H9 (cell line): ENCODE data around the gene UNC79. TPM values are rescaled to one million over a fixed set of nuclear protein-coding genes. Genes with fewer than 3 reads are reported as not detected.

Source experiments
- DNase-seq: peaks from one replicate; pipeline ENCODE4 v3.0.0-alpha.2; 2017
- H2AFZ ChIP-seq: one replicate; pipeline ENCODE4 v1.6.1; 2013; ENCODE audit warnings: mild to moderate bottlenecking, low read length, control low read depth, moderate library complexity
- H2AK5ac ChIP-seq: 2 replicates; pipeline ENCODE4 v1.6.1; 2013; ENCODE audit warnings: low read length, control low read depth, mixed read lengths; ENCODE audit not compliant: insufficient read length
- H2BK120ac ChIP-seq: one replicate; pipeline ENCODE4 v1.6.1; 2013; ENCODE audit warnings: low read depth, mild to moderate bottlenecking, low read length, control low read depth, inconsistent platforms; ENCODE audit not compliant: poor library complexity, severe bottlenecking
- H2BK12ac ChIP-seq: 2 replicates; pipeline ENCODE4 v1.6.1; 2013; ENCODE audit warnings: low read length, control low read depth, mixed read lengths, low read depth; ENCODE audit not compliant: insufficient read length
- H2BK15ac ChIP-seq: 2 replicates; pipeline ENCODE4 v1.6.1; 2013; ENCODE audit warnings: low read depth, low read length, control low read depth
- H2BK20ac ChIP-seq: one replicate; pipeline ENCODE4 v1.6.1; 2013; ENCODE audit warnings: low read depth, mild to moderate bottlenecking, low read length, control low read depth, inconsistent platforms; ENCODE audit not compliant: poor library complexity, severe bottlenecking
- H2BK5ac ChIP-seq: 2 replicates; pipeline ENCODE4 v1.6.1; 2013; ENCODE audit warnings: low read length, control low read depth, mixed read lengths; ENCODE audit not compliant: insufficient read length
- H3K14ac ChIP-seq: 2 replicates; pipeline ENCODE4 v1.6.1; 2013; ENCODE audit warnings: low read length, control low read depth; ENCODE audit not compliant: insufficient read depth
- H3K18ac ChIP-seq: 2 replicates; pipeline ENCODE4 v1.6.1; 2013; ENCODE audit warnings: low read depth, mild to moderate bottlenecking, mixed read lengths, low read length, control low read depth; ENCODE audit not compliant: insufficient read length
- H3K23ac ChIP-seq: 2 replicates; pipeline ENCODE4 v1.6.1; 2013; ENCODE audit warnings: low read length, control low read depth, mixed read lengths, low read depth; ENCODE audit not compliant: insufficient read length
- H3K23me2 ChIP-seq: 2 replicates; pipeline ENCODE4 v1.6.1; 2013; ENCODE audit warnings: low read depth, mild to moderate bottlenecking, mixed read lengths, low read length, control low read depth; ENCODE audit not compliant: insufficient read length, poor library complexity, severe bottlenecking
- H3K27ac ChIP-seq: 2 replicates; pipeline ENCODE4 v1.5.1; 2013; ENCODE audit warnings: low read length, control low read depth, mixed read lengths, low read depth; ENCODE audit not compliant: insufficient read length
- H3K27me3 ChIP-seq: 2 replicates; pipeline ENCODE4 v1.6.1; 2013; ENCODE audit warnings: low read length, control low read depth, inconsistent platforms; ENCODE audit not compliant: insufficient read depth
- H3K4ac ChIP-seq: 2 replicates; pipeline ENCODE4 v1.6.1; 2013; ENCODE audit warnings: low read depth, mild to moderate bottlenecking, control low read depth, inconsistent platforms, low read length, moderate library complexity
- H3K4me1 ChIP-seq: 2 replicates; pipeline ENCODE4 v1.6.1; 2013; ENCODE audit warnings: low read length, control low read depth, inconsistent platforms; ENCODE audit not compliant: insufficient read depth
- H3K4me2 ChIP-seq: 2 replicates; pipeline ENCODE4 v1.6.1; 2013; ENCODE audit warnings: low read length, control low read depth, mixed read lengths; ENCODE audit not compliant: insufficient read length, insufficient read depth
- H3K56ac ChIP-seq: 2 replicates; pipeline ENCODE4 v1.6.1; 2013; ENCODE audit warnings: low read depth, mild to moderate bottlenecking, mixed read lengths, low read length, control low read depth; ENCODE audit not compliant: insufficient read length
- H3K79me1 ChIP-seq: 2 replicates; pipeline ENCODE4 v1.6.1; 2013; ENCODE audit warnings: low read depth, mild to moderate bottlenecking, moderate library complexity, low read length, control low read depth, inconsistent platforms; ENCODE audit not compliant: insufficient read depth, poor library complexity, severe bottlenecking
- H3K79me2 ChIP-seq: 2 replicates; pipeline ENCODE4 v1.6.1; 2013; ENCODE audit warnings: low read length, control low read depth, inconsistent platforms; ENCODE audit not compliant: insufficient read depth
- H3K9ac ChIP-seq: 2 replicates; pipeline ENCODE4 v1.6.1; 2013; ENCODE audit warnings: low read length, control low read depth, mixed read lengths; ENCODE audit not compliant: insufficient read length; ENCODE audit errors: extremely low read depth
- H3K9me3 ChIP-seq: one replicate; pipeline ENCODE4 v1.6.1; 2013; ENCODE audit warnings: low read depth, low read length, inconsistent platforms; ENCODE audit not compliant: control insufficient read depth
- H3T11ph ChIP-seq: one replicate; pipeline ENCODE4 v1.6.1; 2013; ENCODE audit warnings: mild to moderate bottlenecking, low read length, control low read depth, inconsistent platforms
- H4K20me1 ChIP-seq: one replicate; pipeline ENCODE4 v1.6.1; 2013; ENCODE audit not compliant: control insufficient read depth, insufficient read length, insufficient read depth
- H4K5ac ChIP-seq: 2 replicates; pipeline ENCODE4 v1.6.1; 2013; ENCODE audit warnings: low read depth, mild to moderate bottlenecking, mixed read lengths, low read length, control low read depth; ENCODE audit not compliant: insufficient read length
- H4K8ac ChIP-seq: replicated peaks from 2 replicates; pipeline ENCODE4 v1.6.1; 2013; ENCODE audit warnings: low read length, control low read depth, mixed read lengths, low read depth; ENCODE audit not compliant: insufficient read length
- H4K91ac ChIP-seq: 2 replicates; pipeline ENCODE4 v1.6.1; 2013; ENCODE audit warnings: low read depth, mild to moderate bottlenecking, moderate library complexity, mixed read lengths, low read length, control low read depth; ENCODE audit not compliant: insufficient read length
- H3K27ac Mint-ChIP-seq, 3 experiments: 2 replicates in 2 of 3; 3 replicates in 1 of 3; pipeline ENCODE4 v1.8.0; 2020 to 2021; ENCODE audit warnings: mixed read lengths in 3 of 3, mild to moderate bottlenecking in 1 of 3, moderate library complexity in 1 of 3
- H3K27me3 Mint-ChIP-seq: 2 replicates; pipeline ENCODE4 v1.8.0; 2021; ENCODE audit warnings: low read depth, mild to moderate bottlenecking, moderate library complexity, mixed read lengths
- H3K36me3 Mint-ChIP-seq, 3 experiments: 2 replicates in 2 of 3; 3 replicates in 1 of 3; pipeline ENCODE4 v1.8.0; 2020 to 2021; ENCODE audit warnings: low read depth in 3 of 3, mixed read lengths in 3 of 3; ENCODE audit not compliant: insufficient read depth in 1 of 3
- H3K4me1 Mint-ChIP-seq, 2 experiments: 2 replicates each; pipeline ENCODE4 v1.8.0; 2020; ENCODE audit warnings: mixed read lengths in 2 of 2
- H3K4me3 Mint-ChIP-seq, 2 experiments: 2 replicates in 1 of 2; 3 replicates in 1 of 2; pipeline ENCODE4 v1.8.0; 2020 to 2021; ENCODE audit warnings: mild to moderate bottlenecking in 2 of 2, mixed read lengths in 2 of 2, moderate library complexity in 1 of 2
- H3K9me3 Mint-ChIP-seq, 2 experiments: 2 replicates in 1 of 2; 3 replicates in 1 of 2; pipeline ENCODE4 v1.8.0; 2020; ENCODE audit warnings: mild to moderate bottlenecking in 2 of 2, mixed read lengths in 2 of 2, moderate library complexity in 1 of 2
- WGBS: extraction: QIAGEN DNeasy Blood & Tissue Kit; methylation state at CpG from one replicate; pipeline ENCODE4 v1.1.7; 2013; ENCODE audit warnings: missing lambda C conversion rate, low lambda C conversion rate, mixed read lengths; ENCODE audit not compliant: insufficient read length; ENCODE audit errors: extremely low coverage; 5-methylcytosine and 5-hydroxymethylcytosine counted together
- total RNA-seq: library from RNA; stranded (reverse); gene quantifications from 2 replicates; pipeline ENCODE4 v1.2.1, GENCODE V29; 2021
- TF ChIP-seq, protein P1 (sequence below): fragments of 200-600 bp; sonication (generic); conservative IDR thresholded peaks from 3 replicates; pipeline ENCODE4 v1.8.0; 2021; ENCODE audit warnings: antibody characterized with exemption, mild to moderate bottlenecking

The UNC79 gene
- total RNA-seq, 1 experiment from 2014 or later = 3.0 TPM

DNA sequence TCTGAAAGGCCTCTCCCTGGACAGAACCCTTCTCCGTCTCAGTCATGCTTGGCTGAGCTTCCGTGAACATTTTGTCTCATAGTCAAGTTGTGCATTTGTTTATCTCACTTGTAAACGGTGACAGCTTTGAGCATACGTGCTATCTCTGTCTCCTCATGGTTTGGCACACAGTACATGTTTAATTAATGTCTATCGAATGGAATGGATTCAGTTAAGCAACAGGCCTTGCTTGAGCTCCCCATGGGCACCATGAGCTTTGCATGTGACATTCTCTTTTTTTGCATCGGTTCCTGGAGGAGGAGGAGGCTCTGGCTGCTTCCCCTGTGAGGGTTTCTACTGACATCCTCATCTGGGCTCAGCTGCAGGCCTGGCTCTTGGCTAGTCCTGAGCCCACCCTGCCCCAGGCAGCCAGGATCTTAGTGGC is 277.6 kb downstream of the UNC79 start:
- H2BK15ac ChIP-seq = no peak overlapping the region
- Mint-ChIP-seq H3K36me3 (no peaks in the 10 kb centered on the region; a peak in 1 of 7 replicates), H3K27me3 (no peaks in the 10 kb centered on the region; the same call in 1 of the 2 replicates), H3K4me3 (no peak overlapping the region), H3K4me1 (peaks cover 14 to 16% of the 10 kb centered on the region in 2 experiments), H3K27ac (no peak overlapping the region), H3K9me3 (no peaks in the 10 kb centered on the region)
- H3K9me3 ChIP-seq = no peaks in the 10 kb centered on the region
- no peak overlapping the region for H3K18ac ChIP-seq
- no peaks in the 10 kb centered on the region for H4K20me1 ChIP-seq
- H4K8ac ChIP-seq = no peak overlapping the region
- no peak overlapping the region for H3T11ph ChIP-seq
- no peaks in the 10 kb centered on the region for H3K23me2 ChIP-seq
- H3K4me1 ChIP-seq = no peaks in the 10 kb centered on the region; the same call in 1 of the 2 replicates
- H3K79me2 ChIP-seq = no peaks in the 10 kb centered on the region
- H3K4me2 ChIP-seq = no peak overlapping the region
- H4K5ac ChIP-seq = no peak overlapping the region
- H2AK5ac ChIP-seq = no peak overlapping the region
- no peak overlapping the region for H2BK12ac ChIP-seq
- no peak overlapping the region for H3K23ac ChIP-seq
- H3K9ac ChIP-seq = no peak overlapping the region
- H3K79me1 ChIP-seq = no peaks in the 10 kb centered on the region
- H3K4ac ChIP-seq = no peak overlapping the region
- no peak overlapping the region for H4K91ac ChIP-seq
- no peak overlapping the region for H3K14ac ChIP-seq
- no peak overlapping the region for H3K56ac ChIP-seq
- WGBS = no CpG with 5 or more reads among the region's 6 CpGs
- H3K27me3 ChIP-seq = no peaks in the 10 kb centered on the region
- no peak overlapping the region for H2AFZ ChIP-seq
- no peak overlapping the region for H2BK120ac ChIP-seq
- TF ChIP-seq, protein P1, sequence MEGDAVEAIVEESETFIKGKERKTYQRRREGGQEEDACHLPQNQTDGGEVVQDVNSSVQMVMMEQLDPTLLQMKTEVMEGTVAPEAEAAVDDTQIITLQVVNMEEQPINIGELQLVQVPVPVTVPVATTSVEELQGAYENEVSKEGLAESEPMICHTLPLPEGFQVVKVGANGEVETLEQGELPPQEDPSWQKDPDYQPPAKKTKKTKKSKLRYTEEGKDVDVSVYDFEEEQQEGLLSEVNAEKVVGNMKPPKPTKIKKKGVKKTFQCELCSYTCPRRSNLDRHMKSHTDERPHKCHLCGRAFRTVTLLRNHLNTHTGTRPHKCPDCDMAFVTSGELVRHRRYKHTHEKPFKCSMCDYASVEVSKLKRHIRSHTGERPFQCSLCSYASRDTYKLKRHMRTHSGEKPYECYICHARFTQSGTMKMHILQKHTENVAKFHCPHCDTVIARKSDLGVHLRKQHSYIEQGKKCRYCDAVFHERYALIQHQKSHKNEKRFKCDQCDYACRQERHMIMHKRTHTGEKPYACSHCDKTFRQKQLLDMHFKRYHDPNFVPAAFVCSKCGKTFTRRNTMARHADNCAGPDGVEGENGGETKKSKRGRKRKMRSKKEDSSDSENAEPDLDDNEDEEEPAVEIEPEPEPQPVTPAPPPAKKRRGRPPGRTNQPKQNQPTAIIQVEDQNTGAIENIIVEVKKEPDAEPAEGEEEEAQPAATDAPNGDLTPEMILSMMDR = no peak
- no peak overlapping the region for H3K27ac ChIP-seq
- no peak overlapping the region for H2BK20ac ChIP-seq
- DNase-seq = no peak
- H2BK5ac ChIP-seq = no peak overlapping the region
